Measurements from ENCODE around the gene KLHL36.

Gene KLHL36

DNA sequence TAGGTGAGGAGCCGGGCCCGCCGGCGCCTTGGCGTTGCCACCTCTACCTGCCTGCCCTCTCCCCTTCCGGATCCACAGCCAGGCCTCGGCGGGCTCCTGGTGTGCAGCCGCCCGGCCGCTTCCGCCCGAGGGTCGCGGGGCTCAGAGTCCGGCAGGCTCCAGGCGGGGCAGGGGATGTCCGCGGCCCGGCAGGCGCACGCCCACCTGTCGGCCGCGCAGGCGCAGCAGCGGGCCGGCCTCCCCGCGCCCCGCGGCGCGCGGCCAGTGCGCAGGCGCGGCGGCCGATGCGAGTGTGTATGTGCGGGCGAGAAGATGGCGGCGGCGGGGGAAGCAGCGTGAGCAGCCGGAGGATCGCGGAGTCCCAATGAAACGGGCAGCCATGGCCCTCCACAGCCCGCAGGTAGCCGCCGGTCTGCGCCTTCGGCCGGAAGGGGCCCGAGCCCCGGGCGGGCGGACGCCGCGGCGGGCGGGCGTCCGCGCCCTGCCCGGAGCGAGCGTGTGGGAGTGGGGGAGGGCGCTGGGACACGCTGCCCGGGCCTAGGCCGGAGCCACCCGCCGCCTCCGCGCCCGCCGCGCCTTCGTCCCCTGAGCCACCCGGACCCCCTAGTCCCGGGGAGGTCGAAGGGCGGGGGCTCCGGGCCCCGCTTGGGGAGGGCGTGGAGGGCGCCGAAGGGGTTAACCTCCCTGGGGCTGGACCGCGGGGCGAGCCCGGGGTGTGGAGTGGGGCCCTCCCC is 51.6 kb downstream of the KLHL36 start, which contains the start of gene USP10:
USP10 (plus strand) TSS at position 289 of the 734 bp plus-strand sequence; CDS start at position 380, 91 bp downstream.
- peak; percentile 95 for DNase-seq

DNA sequence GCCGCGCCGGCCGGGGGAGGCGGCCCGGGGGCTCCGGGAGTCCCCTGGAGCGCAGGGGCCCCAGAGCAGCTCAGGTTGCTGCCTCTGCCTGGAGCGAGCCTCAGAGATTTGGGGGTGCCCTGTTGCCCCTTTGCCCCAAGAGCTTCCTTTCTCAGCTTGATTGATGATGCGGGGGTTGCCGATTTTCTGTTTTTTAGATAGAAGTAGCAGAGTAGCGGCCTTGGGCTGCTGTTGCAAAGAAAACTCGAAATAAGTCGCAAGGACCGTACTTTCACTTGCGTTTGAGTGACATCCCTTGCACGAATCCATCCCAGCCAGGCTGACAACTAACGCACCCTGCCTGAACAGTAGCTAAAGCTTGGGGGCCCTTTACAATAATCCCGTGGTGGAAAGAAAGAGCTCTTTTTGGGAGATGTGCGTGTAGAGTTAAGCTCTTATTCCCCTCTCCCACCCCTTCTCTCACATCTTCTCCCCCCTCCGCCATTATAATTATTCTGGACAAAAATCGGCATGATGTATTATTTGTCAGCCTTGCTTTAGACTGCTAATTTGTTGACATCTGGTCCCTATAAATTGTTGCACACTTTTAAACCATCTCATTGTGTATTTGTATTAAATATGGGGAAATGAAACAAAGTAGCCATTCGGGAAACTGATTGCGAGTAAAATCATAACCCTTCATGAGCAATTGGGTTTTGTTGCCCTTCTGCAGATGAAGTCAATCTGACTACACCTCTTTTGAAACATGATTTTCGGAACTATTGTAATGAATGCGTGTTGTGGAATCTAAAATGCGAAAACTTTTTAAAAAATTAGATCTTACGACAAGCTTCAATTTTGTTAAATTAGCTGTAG is 52.4 kb downstream of the KLHL36 start:
- peak; percentile 72 for DNase-seq

DNA sequence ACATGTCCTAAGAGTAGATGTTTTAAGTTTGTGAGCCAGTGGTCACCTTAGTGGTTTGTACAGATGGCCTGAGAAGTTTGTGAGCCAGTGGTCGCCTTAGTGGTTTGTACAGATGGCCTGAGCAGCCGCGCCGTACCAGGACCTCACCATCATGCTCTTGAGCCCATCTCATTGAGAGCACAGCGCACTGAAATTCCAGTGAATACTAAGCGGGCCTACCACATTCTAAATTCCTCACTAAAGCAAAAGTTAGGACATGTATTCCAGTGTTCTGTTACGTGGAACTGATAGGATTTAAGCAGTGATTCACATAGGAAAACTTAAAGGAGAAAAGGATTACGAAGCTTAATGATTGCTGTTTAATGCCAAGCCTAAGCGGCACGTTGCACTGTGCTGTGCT is 55.4 kb downstream of the KLHL36 start:
- no peak for DNase-seq

DNA sequence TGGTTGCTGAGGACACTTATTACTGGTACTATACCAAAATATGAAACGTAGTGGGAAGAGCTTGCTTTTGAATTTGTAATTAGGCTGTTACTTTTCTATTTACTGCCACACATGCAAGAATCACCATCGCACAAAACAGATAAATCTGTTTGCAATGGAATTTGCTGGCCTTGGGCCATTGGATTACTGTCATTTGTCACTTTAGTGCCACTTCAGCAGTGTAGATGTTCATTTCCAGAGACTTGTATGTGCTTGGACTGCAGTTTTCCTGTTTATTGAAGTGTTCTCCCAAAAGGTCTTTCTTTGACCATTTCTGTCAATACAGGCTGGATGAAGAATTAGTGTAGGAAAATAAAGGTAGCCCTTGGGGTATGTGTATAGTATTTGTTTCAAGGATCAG is 55.9 kb downstream of the KLHL36 start:
- DNase-seq = no peak

DNA sequence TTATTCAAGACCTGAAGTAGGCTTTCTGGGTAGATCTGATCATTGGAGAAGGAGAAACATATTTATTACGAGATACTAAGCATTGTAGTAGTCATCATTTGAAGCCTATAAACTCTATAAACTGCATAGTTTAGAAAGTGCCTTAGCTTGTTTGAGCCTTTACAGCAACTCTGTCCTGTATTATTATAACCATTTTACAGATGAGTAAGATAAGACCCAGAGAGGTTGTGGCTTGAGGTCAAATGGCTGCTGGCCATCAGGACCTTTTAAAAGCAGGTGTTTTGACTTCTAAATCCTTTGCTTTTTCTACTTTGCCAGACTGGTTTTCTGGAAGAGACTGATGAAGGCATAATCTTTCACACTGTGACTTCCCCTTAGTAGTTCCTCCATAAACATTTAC is 58.5 kb downstream of the KLHL36 start:
- no peak for DNase-seq

DNA sequence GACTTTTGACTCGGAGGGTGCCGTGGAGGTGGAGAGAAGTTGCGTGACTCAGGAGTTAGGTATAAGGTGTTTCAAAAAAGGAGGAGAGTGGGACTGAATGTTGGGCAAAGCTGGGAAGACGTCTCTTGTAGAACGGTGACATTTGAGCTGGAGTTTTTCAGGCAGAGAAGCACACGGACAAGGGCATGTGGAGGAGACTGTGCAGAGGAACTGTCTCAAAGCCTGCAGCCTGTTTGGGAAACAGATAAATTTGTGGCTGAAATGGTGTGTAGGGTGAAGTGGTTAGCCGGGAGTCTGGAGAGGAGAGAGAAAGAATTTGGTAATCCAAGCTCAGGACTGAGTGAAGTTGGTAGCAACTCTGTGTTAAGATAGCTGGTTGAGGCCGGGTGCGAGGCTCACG is 61.3 kb downstream of the KLHL36 start:
- no peak for DNase-seq

DNA sequence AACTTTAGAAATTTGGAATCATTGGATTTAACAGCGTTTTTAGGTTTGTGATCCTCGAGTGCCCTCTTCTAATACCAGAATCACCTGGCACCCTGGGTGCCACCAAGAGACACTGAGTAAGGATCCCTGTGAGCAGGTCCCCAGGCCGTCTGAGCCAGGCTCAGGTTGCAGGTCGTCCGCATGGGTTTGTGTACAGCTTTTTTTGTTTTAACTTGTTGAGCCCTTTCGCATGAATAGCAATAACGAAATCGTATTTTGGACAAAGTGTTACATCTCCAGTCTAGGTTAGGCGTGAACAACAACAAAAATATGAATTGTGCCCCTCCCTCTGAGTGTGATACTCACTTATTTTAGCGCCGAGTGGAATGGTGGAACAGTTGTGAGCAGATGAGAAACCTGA is 62.4 kb downstream of the KLHL36 start:
- DNase-seq = no peak

Measured in suppressor macrophage treated with lipopolysaccharide for 4 hours (primary cell).